ENCODE data around the gene UCP3. TPM values are rescaled to one million over a fixed set of nuclear protein-coding genes. Genes with fewer than 3 reads are reported as not detected.
A peak's percentile ranks its signal among the peaks of the same experiment; 100 is the strongest.
"Not testable (repeated sequence)": the region's sequence is repeated elsewhere in the genome, so short reads cannot be mapped to it uniquely, and the experiment has no call there.

UCP3 gene
- total RNA-seq, 2 experiments from 2014 or later, result 2.4 to 3.2 TPM

DNA sequence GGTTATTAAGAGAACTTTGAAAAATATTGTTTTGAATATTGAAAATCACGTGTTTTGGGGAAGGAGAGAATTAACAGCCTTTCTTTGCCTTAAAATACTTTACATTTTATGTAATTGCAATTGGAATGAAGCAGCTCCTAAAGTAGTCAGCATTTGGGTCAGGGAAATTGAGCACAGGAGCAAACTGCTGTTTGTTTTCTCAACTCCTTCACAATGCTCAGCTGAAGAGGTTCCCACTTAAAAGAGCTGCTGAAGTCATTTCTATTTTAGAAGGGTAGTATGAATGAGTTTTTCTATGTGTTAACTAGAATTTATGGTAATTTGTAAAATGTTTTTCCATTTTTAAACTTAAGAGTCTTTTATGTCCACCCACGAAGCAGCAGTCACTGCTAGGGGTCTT is 18.2 kb downstream of the UCP3 start:
- H3K27ac ChIP-seq (ENCODE audit: low read depth, low read length, poor library complexity, severe bottlenecking), result peak overlapping the region; percentile 67
- TF ChIP-seq, protein P1, sequence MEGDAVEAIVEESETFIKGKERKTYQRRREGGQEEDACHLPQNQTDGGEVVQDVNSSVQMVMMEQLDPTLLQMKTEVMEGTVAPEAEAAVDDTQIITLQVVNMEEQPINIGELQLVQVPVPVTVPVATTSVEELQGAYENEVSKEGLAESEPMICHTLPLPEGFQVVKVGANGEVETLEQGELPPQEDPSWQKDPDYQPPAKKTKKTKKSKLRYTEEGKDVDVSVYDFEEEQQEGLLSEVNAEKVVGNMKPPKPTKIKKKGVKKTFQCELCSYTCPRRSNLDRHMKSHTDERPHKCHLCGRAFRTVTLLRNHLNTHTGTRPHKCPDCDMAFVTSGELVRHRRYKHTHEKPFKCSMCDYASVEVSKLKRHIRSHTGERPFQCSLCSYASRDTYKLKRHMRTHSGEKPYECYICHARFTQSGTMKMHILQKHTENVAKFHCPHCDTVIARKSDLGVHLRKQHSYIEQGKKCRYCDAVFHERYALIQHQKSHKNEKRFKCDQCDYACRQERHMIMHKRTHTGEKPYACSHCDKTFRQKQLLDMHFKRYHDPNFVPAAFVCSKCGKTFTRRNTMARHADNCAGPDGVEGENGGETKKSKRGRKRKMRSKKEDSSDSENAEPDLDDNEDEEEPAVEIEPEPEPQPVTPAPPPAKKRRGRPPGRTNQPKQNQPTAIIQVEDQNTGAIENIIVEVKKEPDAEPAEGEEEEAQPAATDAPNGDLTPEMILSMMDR (conservative IDR thresholded peaks at IDR 0.05; ENCODE audit: low read length), result no peak
- no peak for TF ChIP-seq EZH2phosphoT487 (IDR thresholded peaks at IDR 0.05; ENCODE audit: borderline replicate concordance, low read depth, low read length)
- H3K9me2 ChIP-seq (ENCODE audit: insufficient read depth, low read length), result no peaks in the 10 kb centered on the region
- no peaks in the 10 kb centered on the region for H4K20me1 ChIP-seq (ENCODE audit: insufficient read depth, low read length)
- intact Hi-C loops (cut with micrococcal nuclease; ENCODE audit: unreplicated experiment), result no loop called here
- peak overlapping the region; percentile 51 for H3K4me2 ChIP-seq (ENCODE audit: low read length)
- no peaks in the 10 kb centered on the region for H3K36me3 ChIP-seq (ENCODE audit: insufficient read depth, low read length)
- H3K4me1 ChIP-seq (ENCODE audit: insufficient read depth, low read length, poor library complexity, severe bottlenecking), result peaks cover 75% of the 10 kb centered on the region
- ChIA-PET CTCF (ENCODE audit: unreplicated experiment) (interaction anchor here (1.4 to 1.9 kb wide), 2 partner anchors 8 to 10 kb away, joined by 6 to 7 read pairs; partner anchors contain the start of gene UCP2), POLR2A (interaction anchor here (0.6 to 3.4 kb wide), 3 partner anchors 10 to 180 kb away, joined by 3 to 25 read pairs (median 3); partner anchors contain the start of genes C2CD3, PPME1 and UCP2)
- no peaks in the 10 kb centered on the region for H3K9me3 ChIP-seq (ENCODE audit: low read length)
- H2AFZ ChIP-seq (ENCODE audit: low read length), result peak overlapping the region; percentile 78
- DNase-seq (ENCODE audit: low spot score), result no peak
- H3K4me3 ChIP-seq (ENCODE audit: low read depth, low read length, poor library complexity, severe bottlenecking), result peak overlapping the region; percentile 1
- H3K79me2 ChIP-seq (ENCODE audit: insufficient read depth, low read depth, low read length), result no peaks in the 10 kb centered on the region
- BruUV-seq (replicated peaks), result no TSS peak

- H3K9me3 ChIP-seq (ENCODE audit: low read length), result no peaks in the 10 kb centered on the region
- no peak overlapping the region for H3K4me2 ChIP-seq (ENCODE audit: low read length)
- no TSS peak for BruUV-seq (replicated peaks)
Observed at GRCh38 chr11:73989156-73989555, 19.7 kb downstream of the UCP3 start.

DNA sequence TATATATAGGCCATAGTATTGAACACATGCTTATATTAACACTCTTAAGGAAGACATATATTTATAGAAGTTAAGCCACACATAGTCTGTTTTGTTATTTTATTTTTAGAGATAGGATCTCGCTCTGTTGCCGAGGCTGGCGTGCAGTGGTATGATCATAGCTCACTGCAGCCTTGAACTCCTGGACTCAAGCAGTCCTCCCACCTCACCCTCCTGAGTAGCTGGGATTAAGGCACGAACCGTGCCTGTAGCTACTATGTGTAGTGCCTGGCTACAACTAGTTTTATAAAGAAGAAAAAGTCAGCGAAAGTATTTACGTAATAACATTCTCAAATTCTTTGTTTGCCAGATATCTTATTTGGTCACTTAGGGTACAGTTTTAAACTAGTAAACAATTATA is 20.7 kb downstream of the UCP3 start:
- POLR2A ChIA-PET, result no interaction called here
- no peak overlapping the region for H3K4me3 ChIP-seq (ENCODE audit: low read depth, low read length, poor library complexity, severe bottlenecking)
- H4K20me1 ChIP-seq (ENCODE audit: insufficient read depth, low read length), result no peaks in the 10 kb centered on the region
- H3K27ac ChIP-seq (ENCODE audit: low read depth, low read length, poor library complexity, severe bottlenecking), result no peak overlapping the region
- CTCF ChIA-PET (ENCODE audit: unreplicated experiment), result no interaction called here
- DNase-seq (ENCODE audit: low spot score), result no peak
- intact Hi-C loops (cut with micrococcal nuclease; ENCODE audit: unreplicated experiment), result loop anchor here (10.0 kb wide), 2 partner anchors 203 to 833 kb away; partner anchors contain the start of gene MRPL48
- peaks cover 10% of the 10 kb centered on the region; the same call in 1 of the 2 replicates for H3K79me2 ChIP-seq (ENCODE audit: insufficient read depth, low read depth, low read length)
- H3K9me3 ChIP-seq (ENCODE audit: low read length), result no peaks in the 10 kb centered on the region
- no peaks in the 10 kb centered on the region for H3K9me2 ChIP-seq (ENCODE audit: insufficient read depth, low read length)
- no peak for TF ChIP-seq EZH2phosphoT487 (IDR thresholded peaks at IDR 0.05; ENCODE audit: borderline replicate concordance, low read depth, low read length)
- TF ChIP-seq, protein P1 (conservative IDR thresholded peaks at IDR 0.05; ENCODE audit: low read length), result no peak
- H3K36me3 ChIP-seq (ENCODE audit: insufficient read depth, low read length), result no peaks in the 10 kb centered on the region
- no TSS peak for BruUV-seq (replicated peaks)
- no peak overlapping the region for H3K4me2 ChIP-seq (ENCODE audit: low read length)
- peaks cover 73% of the 10 kb centered on the region for H3K4me1 ChIP-seq (ENCODE audit: insufficient read depth, low read length, poor library complexity, severe bottlenecking)
- H2AFZ ChIP-seq (ENCODE audit: low read length), result no peak overlapping the region

More at GRCh38 chr11:73989156-73989555, 19.7 kb downstream of the UCP3 start:
- ChIA-PET POLR2A (interaction anchor here (3.4 kb wide), 1 partner anchor 8 kb away, joined by 25 read pairs; the partner anchor contains the start of gene UCP2), CTCF (ENCODE audit: unreplicated experiment) (no interaction called here)
- DNase-seq (ENCODE audit: low spot score), result no peak
- Histone ChIP-seq H3K79me2 (ENCODE audit: insufficient read depth, low read depth, low read length) (peaks cover 5% of the 10 kb centered on the region; the same call in 1 of the 2 replicates), H3K4me3 (ENCODE audit: low read depth, low read length, poor library complexity, severe bottlenecking) (no peak overlapping the region), H3K9me2 (ENCODE audit: insufficient read depth, low read length) (no peaks in the 10 kb centered on the region), H3K36me3 (ENCODE audit: insufficient read depth, low read length) (no peaks in the 10 kb centered on the region), H3K27ac (ENCODE audit: low read depth, low read length, poor library complexity, severe bottlenecking) (no peak overlapping the region), H2AFZ (ENCODE audit: low read length) (peak overlapping the region; percentile 52; the same call in 1 of the 2 replicates), H4K20me1 (ENCODE audit: insufficient read depth, low read length) (no peaks in the 10 kb centered on the region), H3K4me1 (ENCODE audit: insufficient read depth, low read length, poor library complexity, severe bottlenecking) (peaks cover 74% of the 10 kb centered on the region)
- TF ChIP-seq, protein P1 (conservative IDR thresholded peaks at IDR 0.05; ENCODE audit: low read length), result peak; percentile 70
- TF ChIP-seq EZH2phosphoT487 (IDR thresholded peaks at IDR 0.05; ENCODE audit: borderline replicate concordance, low read depth, low read length), result no peak
- intact Hi-C loops (cut with micrococcal nuclease; ENCODE audit: unreplicated experiment), result loop anchor here (10.0 kb wide), 2 partner anchors 204 to 834 kb away; partner anchors contain the start of gene MRPL48

DNA sequence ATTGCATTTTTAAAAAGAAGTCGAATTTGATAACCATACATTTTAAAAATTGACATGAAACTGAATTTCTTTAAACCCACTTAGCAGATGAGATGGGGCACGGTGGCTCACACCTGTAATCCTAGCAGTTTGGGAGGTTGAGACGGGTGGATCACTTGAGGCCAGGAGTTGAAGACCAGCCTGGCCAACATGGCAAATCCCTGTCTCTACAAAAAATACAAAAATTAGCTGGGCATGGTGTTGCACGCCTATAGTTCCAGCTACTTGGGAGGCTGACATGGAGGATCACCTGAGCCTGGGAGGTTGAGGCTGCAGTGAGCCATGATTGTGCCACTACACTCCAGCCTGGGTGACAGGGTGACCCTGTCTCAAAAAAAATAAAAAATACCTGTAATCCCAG is 23.2 kb downstream of the UCP3 start:
- peak overlapping the region; percentile 15 for H3K27ac ChIP-seq (ENCODE audit: low read depth, low read length, poor library complexity, severe bottlenecking)
- intact Hi-C loops (cut with micrococcal nuclease; ENCODE audit: unreplicated experiment), result loop anchor here (10.0 kb wide), 2 partner anchors 201 to 831 kb away; partner anchors contain the start of gene MRPL48
- H2AFZ ChIP-seq (ENCODE audit: low read length); DNase-seq (ENCODE audit: low spot score); H3K4me3 ChIP-seq (ENCODE audit: low read depth, low read length, poor library complexity, severe bottlenecking); CTCF ChIA-PET (ENCODE audit: unreplicated experiment); H3K9me2 ChIP-seq (ENCODE audit: insufficient read depth, low read length); H3K9me3 ChIP-seq (ENCODE audit: low read length); BruUV-seq (replicated peaks): not testable (repeated sequence)
- peaks cover 16% of the 10 kb centered on the region for H3K36me3 ChIP-seq (ENCODE audit: insufficient read depth, low read length)
- peaks cover 34% of the 10 kb centered on the region for H3K79me2 ChIP-seq (ENCODE audit: insufficient read depth, low read depth, low read length)
- peaks cover 57% of the 10 kb centered on the region for H3K4me1 ChIP-seq (ENCODE audit: insufficient read depth, low read length, poor library complexity, severe bottlenecking)
- POLR2A ChIA-PET, result interaction anchor here (1.0 kb wide), 1 partner anchor 9 kb away, joined by 6 read pairs; no protein-coding TSS in a partner anchor
- H3K4me2 ChIP-seq (ENCODE audit: low read length), result 0 out of 2 replicates have a peak overlapping the region, but pooled peaks have one; percentile 4
- H4K20me1 ChIP-seq (ENCODE audit: insufficient read depth, low read length), result peaks cover 10% of the 10 kb centered on the region; the same call in 1 of the 2 replicates
